NB4 (cell line): ENCODE data around the gene CDK14.

Experiments used
- DNase-seq: peaks from one replicate; pipeline ENCODE4 v3.0.0; 2010; ENCODE audit warnings: low read depth
- H3K4me3 ChIP-seq: one replicate; pipeline ENCODE4 v1.5.1; 2011; ENCODE audit warnings: mild to moderate bottlenecking, low read depth, low read length, moderate library complexity
- CTCF ChIP-seq: IDR thresholded peaks from one replicate; pipeline ENCODE4 v1.5.1; 2012; ENCODE audit warnings: low read depth, low read length
- MAX ChIP-seq: IDR thresholded peaks from 2 replicates; pipeline ENCODE4 v1.6.1; 2011; ENCODE audit warnings: low read depth, low read length
- MYC ChIP-seq: IDR thresholded peaks from 2 replicates; pipeline ENCODE4 v1.6.1; 2011; ENCODE audit warnings: low read depth, low read length
- POLR2A ChIP-seq: IDR thresholded peaks from 2 replicates; pipeline ENCODE4 v1.6.1; 2011; ENCODE audit warnings: mild to moderate bottlenecking; ENCODE audit not compliant: insufficient read length; ENCODE audit errors: extremely low read depth

CDK14 gene

GRCh38 chr7:91085175-91085574 is 489.1 kb downstream of the CDK14 start:
- no peak for DNase-seq
- TF ChIP-seq CTCF (no peak), MAX (no peak), MYC (no peak), POLR2A (no peak)
- no peak overlapping the region for H3K4me3 ChIP-seq

- no peak overlapping the region for H3K4me3 ChIP-seq
- TF ChIP-seq POLR2A: no peak
- TF ChIP-seq MYC: no peak
- no peak for TF ChIP-seq MAX
- no peak for TF ChIP-seq CTCF
- no peak for DNase-seq
These were observed 490.1 kb downstream of the CDK14 start for GRCh38 chr7:91086200-91086599.

DNA sequence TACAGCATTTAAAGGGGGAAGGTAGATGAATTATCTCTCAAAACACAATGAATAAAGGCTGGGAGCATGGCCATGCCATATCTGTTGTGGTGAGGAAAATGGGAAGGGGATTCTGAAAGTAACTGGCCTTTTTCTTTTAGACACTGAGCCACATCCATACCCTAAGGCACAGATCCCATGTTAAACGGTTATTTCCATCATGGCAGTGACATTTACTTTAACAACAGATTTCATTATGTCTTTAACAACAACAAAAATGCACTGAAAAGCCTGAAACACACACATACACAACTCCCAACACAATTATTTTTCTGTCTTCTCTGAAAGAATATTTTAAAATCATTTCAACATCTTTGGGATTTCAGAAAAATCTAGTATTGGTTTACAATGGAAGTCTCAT is 492.0 kb downstream of the CDK14 start:
- TF ChIP-seq MYC (no peak), POLR2A (no peak), CTCF (no peak), MAX (no peak)
- no peak for DNase-seq
- H3K4me3 ChIP-seq: no peak overlapping the region

- TF ChIP-seq POLR2A (no peak), CTCF (no peak), MYC (no peak), MAX (no peak)
- no peak overlapping the region for H3K4me3 ChIP-seq
- no peak for DNase-seq
These were observed 492.6 kb downstream of the CDK14 start for GRCh38 chr7:91088691-91089090.

- peak; percentile 58 for DNase-seq
These were observed 493.4 kb downstream of the CDK14 start for GRCh38 chr7:91089382-91089963.

More at GRCh38 chr7:91089382-91089963, 493.4 kb downstream of the CDK14 start:
- TF ChIP-seq POLR2A: no peak
- peak; percentile 77 for TF ChIP-seq CTCF
- TF ChIP-seq MYC: no peak; the same call in 1 of the 2 replicates
- TF ChIP-seq MAX: peak; percentile 83
- H3K4me3 ChIP-seq: no peak overlapping the region
